HL-60/S4 treated with phorbol 12-myristate 13-acetate at 8.2 ng/mL for 4 days and 3 days (cell line): ENCODE data around the gene ABHD12B.

Experiments used
- in situ Hi-C: fragments of 300-500 bp; cut with MboI; formaldehyde crosslinking; loops from 2 replicates; pipeline ENCODE4 v1.15.0; 2022; ENCODE audit warnings: low sequenced_read_pairs

ABHD12B gene, protein sequence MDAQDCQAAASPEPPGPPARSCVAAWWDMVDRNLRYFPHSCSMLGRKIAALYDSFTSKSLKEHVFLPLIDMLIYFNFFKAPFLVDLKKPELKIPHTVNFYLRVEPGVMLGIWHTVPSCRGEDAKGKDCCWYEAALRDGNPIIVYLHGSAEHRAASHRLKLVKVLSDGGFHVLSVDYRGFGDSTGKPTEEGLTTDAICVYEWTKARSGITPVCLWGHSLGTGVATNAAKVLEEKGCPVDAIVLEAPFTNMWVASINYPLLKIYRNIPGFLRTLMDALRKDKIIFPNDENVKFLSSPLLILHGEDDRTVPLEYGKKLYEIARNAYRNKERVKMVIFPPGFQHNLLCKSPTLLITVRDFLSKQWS

DNA sequence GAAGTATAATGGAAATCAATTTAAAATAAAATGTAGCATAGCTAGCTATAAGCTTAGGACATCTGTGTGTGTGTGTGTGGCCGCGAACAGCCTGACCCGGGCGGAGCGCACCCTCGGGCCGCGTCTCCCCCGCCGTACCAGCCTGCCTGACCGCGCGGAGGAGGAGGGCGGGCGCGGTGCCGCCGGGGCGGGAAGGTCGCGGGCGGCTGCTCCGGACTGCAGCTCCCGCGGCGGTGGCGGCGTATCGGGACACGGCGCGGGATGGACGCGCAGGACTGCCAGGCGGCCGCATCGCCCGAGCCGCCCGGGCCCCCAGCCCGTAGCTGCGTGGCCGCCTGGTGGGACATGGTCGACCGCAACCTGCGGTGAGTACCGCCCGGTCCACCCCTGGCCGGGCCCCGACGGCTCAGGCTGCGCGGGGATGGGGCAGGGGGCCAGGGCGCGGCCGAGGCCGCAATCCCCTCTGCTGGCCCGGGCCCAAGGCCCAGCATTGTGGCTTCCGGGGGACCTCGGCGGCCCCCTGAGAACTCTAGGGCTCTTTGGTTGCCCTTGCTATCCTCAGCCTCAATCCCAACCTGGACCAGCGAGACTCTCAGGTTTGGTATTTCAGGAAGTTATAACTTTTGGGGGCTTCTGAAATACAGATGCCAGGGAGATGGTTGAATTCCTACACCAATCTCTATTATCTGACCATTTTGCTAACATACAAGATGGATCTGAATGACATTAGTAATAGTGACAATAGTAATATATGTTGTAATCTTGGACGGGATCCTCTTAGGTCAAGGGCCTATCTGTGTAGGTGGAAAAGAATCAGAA lies at the start of gene ABHD12B:
Gene ABHD12B (plus strand): TSS at position 140 of the 819 bp plus-strand sequence. CDS start 122 bp downstream, at position 262.
- in situ Hi-C loops: no loop called here

DNA sequence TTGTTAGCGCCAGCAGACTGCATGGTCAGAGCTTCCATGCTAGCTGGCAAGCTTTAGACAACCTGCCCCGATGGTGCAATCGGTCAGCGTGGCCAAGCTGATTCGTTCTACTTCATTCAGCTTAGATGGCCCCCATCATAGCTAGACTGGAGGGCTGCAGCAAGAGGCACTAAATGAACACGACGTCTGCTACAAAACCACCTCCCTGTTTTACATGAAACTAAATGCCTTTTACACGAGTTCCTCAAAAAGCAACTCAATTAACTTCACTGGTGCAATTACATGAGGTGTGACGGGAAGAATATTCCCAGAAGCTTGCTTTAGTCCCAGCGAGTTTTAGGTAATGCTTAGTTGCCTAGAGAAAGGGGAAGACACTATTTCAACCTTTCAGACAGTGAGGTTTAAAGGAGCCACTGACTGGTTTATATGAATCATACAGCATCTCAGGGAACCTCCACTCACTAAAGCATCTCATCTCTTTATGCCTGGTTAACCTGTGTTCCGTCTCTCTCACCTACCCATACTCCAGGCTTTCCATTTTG lies 49.3 kb upstream of the ABHD12B start:
- in situ Hi-C loops: no loop called here

DNA sequence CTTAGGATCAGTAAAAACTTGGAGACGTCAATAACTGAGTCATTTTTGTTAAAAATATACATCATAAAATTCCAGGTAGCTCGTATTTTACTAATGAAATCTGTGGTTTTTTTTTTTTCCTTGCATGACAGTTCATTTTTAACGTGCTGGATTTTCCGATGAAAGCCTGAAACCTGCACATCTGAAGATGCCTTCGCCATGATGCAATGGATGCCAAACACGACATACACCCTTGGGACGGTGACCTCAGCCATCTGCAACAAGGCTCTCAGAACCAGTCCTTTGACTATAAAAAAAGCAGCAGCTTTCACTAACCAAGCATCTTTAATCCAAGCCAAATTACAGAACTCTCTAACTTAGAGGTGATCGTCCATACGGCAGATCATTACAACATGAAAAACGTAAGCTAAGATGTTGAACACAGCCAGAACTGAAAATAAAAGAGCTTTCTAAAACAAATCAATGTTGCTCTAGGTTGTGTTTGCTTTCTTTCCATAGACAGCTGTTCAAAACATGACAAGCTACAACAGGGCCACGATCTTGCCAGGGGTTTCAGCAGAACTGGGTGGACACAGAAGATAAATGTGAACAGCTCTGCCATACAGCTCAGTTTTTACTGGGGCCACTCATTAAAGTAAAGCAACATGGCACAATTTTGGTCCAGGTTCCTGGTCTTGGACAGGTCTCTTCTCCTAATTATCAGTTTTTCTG lies 48.6 kb upstream of the ABHD12B start:
- in situ Hi-C loops: no loop called here

DNA sequence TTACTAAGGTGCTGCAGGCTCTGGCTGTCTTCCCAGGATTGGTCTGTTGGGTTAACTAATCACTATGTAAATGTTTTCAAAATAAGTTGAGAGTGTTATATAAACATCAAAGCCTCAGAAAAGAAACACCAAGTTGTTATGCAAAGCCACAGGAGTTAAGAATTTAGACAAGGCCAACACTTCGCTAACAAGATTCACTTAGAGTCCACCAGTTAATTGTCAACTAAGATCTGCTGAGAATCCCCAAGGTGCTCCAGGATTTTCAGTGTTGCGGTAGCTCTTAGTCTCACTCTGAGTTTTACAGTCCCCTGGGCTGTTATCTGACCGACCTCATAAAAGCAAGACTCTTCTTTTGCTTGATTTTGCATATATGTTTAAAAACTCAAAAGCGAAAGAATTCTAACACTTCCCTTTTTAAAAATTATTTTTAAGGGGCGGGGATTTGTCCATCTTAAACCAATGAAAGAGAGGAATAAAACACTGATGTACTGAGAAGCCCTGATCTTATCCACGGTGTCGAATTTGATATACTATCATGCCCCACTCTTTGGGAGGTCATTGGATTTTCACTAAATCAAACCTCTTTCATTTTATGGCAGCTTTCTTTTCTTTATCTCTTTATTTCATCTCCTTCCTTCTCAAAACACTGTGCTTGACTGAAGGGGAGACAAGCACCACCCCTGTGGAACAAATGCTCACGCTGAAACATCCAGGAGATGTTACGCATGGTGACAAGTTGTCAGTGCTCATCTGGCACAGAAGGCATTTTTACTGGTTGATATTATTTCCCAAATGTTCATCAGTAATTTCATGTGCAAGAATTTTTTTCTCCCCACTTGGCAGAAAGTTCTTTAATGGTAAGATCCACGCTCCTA lies 47.9 kb upstream of the ABHD12B start:
- in situ Hi-C loops: no loop called here

DNA sequence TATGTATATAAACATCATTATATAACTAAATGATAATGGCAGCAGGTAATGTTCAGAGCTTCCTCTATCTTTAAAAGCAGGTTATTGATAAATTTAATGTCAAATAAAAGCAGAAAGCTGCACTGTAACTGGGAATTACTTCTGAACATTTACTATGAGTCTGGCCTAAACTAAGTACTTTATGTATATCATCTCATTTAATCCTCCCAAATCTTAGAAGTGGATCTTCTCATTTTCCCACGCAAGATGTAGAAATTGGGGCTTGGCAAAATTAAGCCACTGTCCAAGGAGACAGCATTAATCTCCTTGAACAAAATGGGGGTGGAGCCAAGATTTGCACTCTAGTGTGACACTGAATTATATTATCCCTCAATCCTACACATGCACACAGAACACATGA lies 46.5 kb upstream of the ABHD12B start:
- in situ Hi-C loops: no loop called here

DNA sequence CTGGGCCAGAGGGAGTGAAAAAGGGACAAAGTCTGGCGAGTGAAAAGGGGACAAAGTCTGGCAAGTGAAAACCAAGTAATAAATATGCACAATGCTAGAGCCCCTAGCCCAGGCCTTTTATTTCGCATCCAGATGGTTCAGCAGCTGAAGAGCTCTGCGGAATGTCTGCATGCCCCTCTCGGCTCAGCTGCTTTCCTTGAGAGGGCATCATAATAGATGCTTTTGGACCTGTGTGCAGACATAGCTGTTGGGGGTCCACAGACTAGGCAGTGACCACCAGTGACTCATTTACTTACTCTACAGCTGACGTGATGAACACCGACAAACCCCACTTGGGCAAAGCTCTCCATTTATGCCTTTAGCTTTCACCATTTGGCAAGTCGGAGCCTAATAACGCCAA lies 45.2 kb upstream of the ABHD12B start:
- in situ Hi-C loops: no loop called here

DNA sequence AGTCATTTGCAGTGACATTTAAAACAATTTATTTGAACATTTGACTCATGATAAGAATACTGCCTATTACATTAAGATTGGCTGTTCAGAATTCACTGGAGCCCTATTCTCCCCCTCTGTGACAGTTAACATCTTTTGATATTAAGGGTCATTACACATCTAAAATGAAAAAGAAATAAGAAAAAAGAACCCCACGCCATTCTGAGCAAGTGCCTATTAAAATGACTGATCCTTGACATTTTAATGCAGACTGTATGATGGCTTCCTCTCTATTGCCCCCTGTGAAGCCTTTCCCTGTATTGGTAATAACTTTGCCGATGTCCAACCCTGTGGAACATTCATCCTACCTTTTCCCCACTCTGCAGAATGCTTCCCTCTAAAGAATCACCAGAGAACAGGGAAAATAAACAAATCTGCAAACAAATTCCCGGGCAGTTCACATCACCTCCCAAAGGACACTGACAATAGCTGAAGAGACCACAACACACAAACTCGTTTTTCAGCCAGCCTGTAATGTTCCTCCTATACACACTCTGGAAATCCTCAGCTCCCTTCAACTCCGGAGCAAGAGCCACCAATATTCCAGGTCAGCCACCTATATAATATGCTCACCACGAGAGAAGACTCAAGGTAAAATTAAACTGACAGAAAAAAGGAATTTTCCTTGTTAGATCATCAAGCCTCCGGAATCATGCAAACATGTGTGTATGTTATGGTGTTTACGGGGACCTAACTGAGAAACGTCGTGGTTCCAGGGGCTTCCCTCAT lies 42.9 kb upstream of the ABHD12B start:
- in situ Hi-C loops: no loop called here

DNA sequence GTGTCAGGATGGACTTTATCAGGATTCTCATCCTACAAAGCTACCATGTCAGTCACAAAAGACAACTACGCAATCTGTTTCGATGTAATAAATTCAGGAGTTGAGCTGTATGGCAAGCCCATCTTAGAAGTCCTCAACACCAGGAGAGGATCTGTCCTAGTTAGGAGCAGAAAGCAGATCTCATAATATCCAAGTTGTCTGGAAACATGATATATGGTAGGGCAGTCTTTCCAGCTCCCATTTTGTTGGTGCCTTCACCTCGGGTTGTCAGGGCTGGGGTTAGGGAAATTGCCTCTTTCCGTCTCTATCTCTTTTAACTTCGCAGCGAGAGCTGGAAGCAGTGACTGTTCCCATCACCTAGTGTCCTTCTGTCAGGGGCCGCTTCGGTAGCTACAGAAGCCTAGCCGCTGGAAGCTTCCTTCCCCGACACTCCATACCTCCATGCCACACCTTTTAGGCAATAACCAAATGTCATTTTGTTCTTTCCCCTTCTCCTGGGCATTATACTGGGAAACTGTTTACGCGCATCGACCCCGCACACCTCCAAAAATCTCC lies 42.3 kb upstream of the ABHD12B start:
- in situ Hi-C loops: no loop called here

DNA sequence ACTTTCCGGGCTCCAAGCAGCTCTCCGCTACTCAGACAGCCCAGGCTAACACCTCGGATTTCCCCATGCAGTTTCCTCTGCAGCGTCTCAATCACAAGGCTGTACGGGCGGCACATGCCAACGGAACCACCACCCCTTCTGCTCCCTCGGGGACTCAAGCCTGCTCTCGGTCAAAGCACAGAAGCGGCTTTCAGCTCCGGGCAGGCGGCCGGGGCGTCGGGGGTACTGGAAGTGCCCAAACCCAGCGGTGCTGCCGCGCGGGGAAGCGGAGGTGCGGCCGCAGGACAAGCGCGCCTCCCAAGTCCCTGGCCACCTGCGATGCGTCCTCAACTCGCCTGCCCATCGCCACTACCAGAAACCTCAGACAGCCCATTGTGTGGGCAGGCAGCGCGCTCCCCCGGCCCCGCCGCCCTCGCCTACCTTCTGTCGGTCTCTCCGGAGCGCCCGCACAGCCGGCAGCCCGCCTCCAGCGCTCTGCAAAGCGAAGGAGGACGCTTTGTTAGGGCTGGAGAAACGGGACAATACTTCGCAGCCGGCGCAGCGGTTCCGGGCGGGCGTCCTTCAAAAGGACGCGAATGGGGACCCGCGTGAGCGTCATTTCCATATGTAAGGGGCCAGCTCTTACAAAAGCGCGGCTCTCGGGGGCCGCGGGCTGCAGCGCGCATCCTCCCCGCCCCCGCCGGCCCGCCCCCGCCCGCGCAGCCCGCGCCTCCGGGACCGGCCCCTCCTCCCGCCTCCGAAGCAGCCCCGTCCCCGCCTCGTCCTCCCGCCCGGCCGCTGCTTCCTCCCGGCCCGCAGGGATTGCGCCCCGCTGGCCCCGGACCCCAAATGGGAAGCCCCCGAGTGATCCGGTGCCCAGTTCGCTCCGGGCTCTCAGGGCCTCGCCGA lies 41.6 kb upstream of the ABHD12B start:
- in situ Hi-C loops: no loop called here

DNA sequence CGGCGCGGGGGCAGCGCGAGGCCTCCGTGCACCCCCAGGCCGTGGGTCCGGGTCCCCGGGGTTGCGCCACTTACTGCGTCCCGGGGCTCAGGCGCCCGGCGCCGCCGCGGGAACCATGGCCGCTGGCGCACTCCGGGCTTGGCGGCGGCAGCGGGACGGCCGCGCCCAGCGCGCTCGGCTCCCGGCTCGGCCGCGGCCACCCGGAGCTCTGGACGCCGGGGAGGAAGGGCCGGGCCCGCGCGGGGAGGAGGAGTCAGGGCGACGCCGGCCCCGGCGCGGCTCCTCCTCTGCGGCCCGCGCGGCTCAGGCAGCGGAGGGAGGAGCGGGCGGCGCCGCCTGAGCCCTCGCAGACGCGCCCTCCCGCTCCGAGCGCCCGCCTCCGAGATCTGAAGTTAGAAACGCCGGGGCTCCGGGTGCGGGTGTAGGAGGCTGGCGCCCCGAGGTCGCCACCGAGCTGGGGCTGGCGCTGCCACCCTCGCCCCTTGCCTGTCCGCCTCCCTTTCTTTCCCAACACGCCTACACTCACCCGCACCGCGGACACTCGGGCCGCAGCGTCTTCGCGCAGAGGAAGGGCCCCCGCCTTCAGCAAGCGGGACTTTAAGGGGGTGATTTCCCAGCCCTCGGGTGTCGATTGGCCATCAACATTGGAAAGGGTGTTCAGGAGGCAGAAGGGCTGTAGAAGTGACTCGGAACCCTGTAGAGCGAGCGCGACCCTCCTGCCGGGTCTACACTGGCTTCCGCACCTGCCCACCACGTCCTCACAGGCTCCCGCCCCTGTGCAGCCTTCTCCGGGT lies 40.7 kb upstream of the ABHD12B start, which contains the start of gene NIN:
Gene NIN (minus strand): TSS at position 231 of the 794 bp plus-strand sequence. CDS start 9,106 bp downstream, outside the sequence.
- in situ Hi-C loops: no loop called here

DNA sequence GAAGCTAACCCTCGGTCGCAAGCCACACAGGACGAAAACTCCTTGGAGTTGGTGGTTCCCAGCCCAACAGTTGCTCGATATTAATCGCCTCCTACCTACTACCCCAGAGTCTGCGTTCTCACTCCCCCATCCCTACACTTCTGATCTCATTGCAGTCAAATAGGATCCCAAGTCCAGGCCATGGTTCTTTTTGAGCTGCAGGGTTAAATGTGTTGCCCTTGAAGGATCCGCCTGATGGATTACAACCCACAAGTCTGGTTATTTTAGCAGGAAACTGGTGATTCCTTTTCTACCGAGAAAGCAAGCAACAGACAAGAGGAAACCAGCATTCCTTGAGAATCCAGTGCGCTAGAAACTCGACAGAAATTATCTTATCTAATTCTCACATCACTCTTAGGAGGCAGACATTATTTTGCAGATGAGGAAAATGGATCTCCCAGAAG lies 40.1 kb upstream of the ABHD12B start:
- in situ Hi-C loops: no loop called here

DNA sequence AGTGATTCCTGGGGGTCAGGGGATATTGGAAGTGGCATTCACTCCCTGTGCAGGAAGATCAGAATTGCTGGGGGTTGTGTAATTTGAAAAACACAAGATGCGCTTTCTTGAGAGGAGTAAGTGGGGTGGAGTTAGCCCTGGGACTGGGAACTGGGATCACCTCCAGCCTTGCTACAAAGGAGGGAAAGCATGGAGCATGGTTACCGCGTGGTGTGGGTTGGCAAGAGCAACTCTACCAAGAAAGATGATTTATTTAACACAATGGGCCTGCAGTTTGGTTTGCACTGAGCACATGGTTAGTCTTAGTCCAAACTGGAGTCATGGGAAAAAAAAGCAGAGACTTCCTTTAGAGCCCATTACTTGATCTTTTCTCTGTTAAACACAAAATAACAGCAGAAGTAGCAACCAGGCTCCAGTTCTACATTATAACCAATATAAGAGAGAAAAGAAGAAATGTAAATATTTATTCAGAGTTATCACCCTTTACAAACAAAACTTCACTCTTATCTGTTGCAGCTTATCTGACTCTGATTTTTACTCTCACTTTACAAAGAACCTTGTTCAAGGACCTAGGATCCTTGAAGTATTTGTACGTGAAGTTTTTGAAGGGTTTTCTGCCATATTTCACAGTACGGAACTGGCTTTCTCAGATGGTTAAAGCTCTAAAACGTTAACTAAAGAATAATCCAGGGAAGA lies 38.8 kb upstream of the ABHD12B start:
- in situ Hi-C loops: no loop called here

DNA sequence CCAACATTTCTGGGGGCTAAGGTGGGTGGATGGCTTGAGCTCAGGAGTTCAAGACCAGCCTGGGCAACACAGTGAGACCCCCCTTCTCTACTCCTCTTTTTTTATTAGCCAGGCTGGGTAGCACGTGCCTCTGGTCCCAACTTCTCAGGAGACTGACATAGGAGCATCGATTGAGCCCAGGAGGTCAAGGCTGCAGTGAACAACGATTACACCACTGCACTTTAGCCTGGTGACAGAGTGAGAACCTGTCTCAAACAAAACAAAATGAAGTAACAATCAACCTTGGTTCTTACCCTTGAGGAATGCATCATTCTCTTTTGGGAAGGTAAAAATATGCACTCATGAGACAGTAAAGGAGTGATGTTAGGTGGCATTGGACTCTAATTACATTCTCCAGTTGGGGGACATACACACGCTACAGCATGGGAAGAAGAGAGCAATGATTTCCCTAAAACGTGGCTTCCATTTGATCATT lies 37.0 kb upstream of the ABHD12B start:
- in situ Hi-C loops: no loop called here

DNA sequence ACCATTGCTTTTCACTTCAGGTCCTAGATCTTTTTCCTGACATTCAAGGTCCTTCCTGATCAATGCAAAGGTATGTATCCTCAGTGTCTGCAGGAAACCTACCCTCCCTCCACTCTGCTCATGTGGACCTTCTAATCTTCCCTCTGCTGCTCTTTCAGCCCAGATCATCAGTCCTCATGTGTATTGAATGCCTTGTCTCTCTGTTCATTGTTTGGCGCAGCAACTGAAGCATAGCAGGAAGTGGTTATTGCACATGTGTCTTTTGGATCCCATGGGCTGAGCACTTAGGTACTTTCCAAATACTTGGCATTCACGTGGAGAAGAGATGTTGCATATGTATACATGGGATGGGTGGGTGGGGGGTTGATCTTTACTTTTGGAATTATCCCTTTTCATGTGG lies 36.6 kb upstream of the ABHD12B start:
- in situ Hi-C loops: no loop called here

DNA sequence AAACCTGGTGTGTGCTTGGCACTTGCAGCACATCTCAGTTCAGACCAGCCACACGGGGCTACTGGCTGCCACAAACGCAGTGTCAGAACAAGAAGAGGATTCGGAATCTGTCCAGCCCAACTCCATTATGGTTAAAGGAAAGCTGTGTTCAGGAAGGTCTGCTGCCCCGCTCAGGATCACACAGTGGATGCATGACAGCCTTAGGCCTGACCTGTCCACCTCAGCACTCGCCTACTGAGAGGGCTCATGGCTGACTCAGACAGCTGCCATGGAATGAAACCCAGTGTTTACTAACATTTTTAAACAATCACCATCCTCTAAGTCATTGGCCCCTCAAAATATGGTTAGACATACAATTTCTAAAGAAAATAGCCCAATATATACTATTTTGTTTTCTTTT lies 35.3 kb upstream of the ABHD12B start:
- in situ Hi-C loops: no loop called here

DNA sequence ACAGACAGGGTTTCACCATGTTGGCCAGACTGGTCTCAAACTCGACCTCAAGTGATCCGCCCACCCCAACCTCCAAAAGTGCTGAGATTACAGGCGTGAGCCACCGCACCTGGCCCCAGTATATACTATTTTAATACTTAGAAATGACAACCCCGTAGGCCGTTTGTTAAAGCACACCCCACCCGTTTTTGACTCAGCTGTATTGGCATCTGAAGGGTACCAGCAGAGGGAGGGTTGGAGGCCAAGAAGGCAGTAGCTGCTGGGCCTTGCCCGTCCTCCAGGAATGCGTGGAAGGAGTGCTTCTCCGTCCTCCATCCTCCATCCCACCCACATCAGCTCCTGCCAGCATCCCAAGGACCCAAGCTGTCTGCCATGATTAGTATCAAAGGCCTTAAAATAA lies 34.6 kb upstream of the ABHD12B start:
- in situ Hi-C loops: no loop called here
